ENCODE data around the gene STYK1.
"Not testable (repeated sequence)": the region's sequence is repeated elsewhere in the genome, so short reads cannot be mapped to it uniquely, and the experiment has no call there.

The STYK1 gene

GRCh38 chr12:10689146-10689545, 15.3 kb upstream of the STYK1 start:
- DNase-seq (ENCODE audit: low read depth), result no peak

- no peak for DNase-seq (ENCODE audit: low read depth)
Observed at GRCh38 chr12:10688042-10688441, 14.2 kb upstream of the STYK1 start.

GRCh38 chr12:10672231-10672868, 1.5 kb downstream of the STYK1 start:
- DNase-seq (ENCODE audit: low read depth), result no peak

GRCh38 chr12:10669533-10669932, 4.3 kb downstream of the STYK1 start:
- no peak for DNase-seq (ENCODE audit: low read depth)

GRCh38 chr12:10668526-10668925, 5.3 kb downstream of the STYK1 start:
- no peak for DNase-seq (ENCODE audit: low read depth)

- no peak for DNase-seq (ENCODE audit: low read depth)
Observed at GRCh38 chr12:10667581-10667980, 6.3 kb downstream of the STYK1 start.

GRCh38 chr12:10664499-10664898, 9.4 kb downstream of the STYK1 start:
- DNase-seq (ENCODE audit: low read depth), result no peak

- DNase-seq (ENCODE audit: low read depth), result no peak
Observed at GRCh38 chr12:10663869-10664268, 10.0 kb downstream of the STYK1 start.

GRCh38 chr12:10661338-10661737, 12.5 kb downstream of the STYK1 start:
- peak; percentile 22 for DNase-seq (ENCODE audit: low read depth)

GRCh38 chr12:10654003-10654402, 19.8 kb downstream of the STYK1 start:
- no peak for DNase-seq (ENCODE audit: low read depth)

GRCh38 chr12:10652192-10652591, 21.7 kb downstream of the STYK1 start:
- DNase-seq (ENCODE audit: low read depth), result no peak

- not testable (repeated sequence) for DNase-seq (ENCODE audit: low read depth)
Observed at GRCh38 chr12:10646576-10646975, 27.3 kb downstream of the STYK1 start.

- DNase-seq (ENCODE audit: low read depth), result no peak
Observed at GRCh38 chr12:10645910-10646309, 27.9 kb downstream of the STYK1 start.

GRCh38 chr12:10641735-10642500, 31.9 kb downstream of the STYK1 start:
- DNase-seq (ENCODE audit: low read depth), result no peak

- DNase-seq (ENCODE audit: low read depth), result no peak
Observed at GRCh38 chr12:10638728-10639127, 35.1 kb downstream of the STYK1 start.

GRCh38 chr12:10636611-10637010, 37.2 kb downstream of the STYK1 start:
- no peak for DNase-seq (ENCODE audit: low read depth)

- no peak for DNase-seq (ENCODE audit: low read depth)
Observed at GRCh38 chr12:10636124-10636523, 37.7 kb downstream of the STYK1 start.

GRCh38 chr12:10635306-10635705, 38.5 kb downstream of the STYK1 start:
- no peak for DNase-seq (ENCODE audit: low read depth)

- DNase-seq (ENCODE audit: low read depth), result peak; percentile 83
Observed at GRCh38 chr12:10634427-10634826, 39.4 kb downstream of the STYK1 start.

GRCh38 chr12:10633541-10633940, 40.3 kb downstream of the STYK1 start:
- DNase-seq (ENCODE audit: low read depth), result no peak

GRCh38 chr12:10632226-10632625, 41.6 kb downstream of the STYK1 start:
- peak; percentile 54 for DNase-seq (ENCODE audit: low read depth)

- no peak for DNase-seq (ENCODE audit: low read depth)
Observed at GRCh38 chr12:10624605-10625004, 49.2 kb downstream of the STYK1 start.

GRCh38 chr12:10623131-10623530, 50.7 kb downstream of the STYK1 start:
- DNase-seq (ENCODE audit: low read depth), result no peak

- no peak for DNase-seq (ENCODE audit: low read depth)
Observed at GRCh38 chr12:10621278-10621677, 52.6 kb downstream of the STYK1 start.

Measured in GM04503 (cell line).